PC-3 (cell line): ENCODE results near the gene WNK4.

Experiments used
- CTCF ChIP-seq: fragments of 300-600 bp; sonication (generic); conservative IDR thresholded peaks from 2 replicates; pipeline ENCODE4 v1.5.1; 2017; ENCODE audit warnings: antibody characterized with exemption, low read depth, mild to moderate bottlenecking, low read length
- EZH2 ChIP-seq: fragments of 300-600 bp; sonication (generic); IDR thresholded peaks from one replicate; pipeline ENCODE4 v1.6.1; 2017; ENCODE audit warnings: antibody characterized with exemption, mild to moderate bottlenecking, low read length; ENCODE audit not compliant: unreplicated experiment

GRCh38 chr17:42778570-42778969 lies 1.8 kb upstream of the WNK4 start:
- TF ChIP-seq EZH2 (no peak), CTCF (no peak)
